ENCODE data around the gene SLAMF8.

SLAMF8 gene

GRCh38 chr1:159849626-159850366, 23.1 kb downstream of the SLAMF8 start:
- no peak for DNase-seq (ENCODE audit: low read depth in 2 of 2)

- no peak for DNase-seq (ENCODE audit: low read depth in 2 of 2)
These were observed 24.7 kb downstream of the SLAMF8 start for GRCh38 chr1:159851407-159851806.

- DNase-seq (ENCODE audit: low read depth in 2 of 2) = no peak
These were observed 26.9 kb downstream of the SLAMF8 start for GRCh38 chr1:159853417-159854115.

GRCh38 chr1:159854116-159854692, 27.5 kb downstream of the SLAMF8 start:
- no peak for DNase-seq (ENCODE audit: low read depth in 2 of 2)

GRCh38 chr1:159854693-159855192, 28.1 kb downstream of the SLAMF8 start:
- DNase-seq (ENCODE audit: low read depth in 2 of 2) = peak; percentile 23 to 45

GRCh38 chr1:159855709-159856108, 29.0 kb downstream of the SLAMF8 start:
- DNase-seq (ENCODE audit: low read depth in 2 of 2) = no peak

- no peak for DNase-seq (ENCODE audit: low read depth in 2 of 2)
These were observed 29.9 kb downstream of the SLAMF8 start for GRCh38 chr1:159856576-159856975.

- DNase-seq (ENCODE audit: low read depth in 2 of 2) = no peak
These were observed 31.2 kb downstream of the SLAMF8 start for GRCh38 chr1:159857889-159858288.

- DNase-seq (ENCODE audit: low read depth in 2 of 2) = no peak
These were observed 33.2 kb downstream of the SLAMF8 start for GRCh38 chr1:159859767-159860322.

GRCh38 chr1:159860456-159860855, 33.8 kb downstream of the SLAMF8 start:
- DNase-seq (ENCODE audit: low read depth in 2 of 2) = no peak

GRCh38 chr1:159861218-159861617, 34.5 kb downstream of the SLAMF8 start:
- DNase-seq (ENCODE audit: low read depth in 2 of 2) = no peak

- no peak for DNase-seq (ENCODE audit: low read depth in 2 of 2)
These were observed 35.4 kb downstream of the SLAMF8 start for GRCh38 chr1:159862031-159862430.

GRCh38 chr1:159862557-159862956, 35.9 kb downstream of the SLAMF8 start, which contains the start of gene VSIG8:
Gene VSIG8, minus strand, starts transcription at chr1:159862657. Its CDS starts 136 bp downstream, at chr1:159862521.
- DNase-seq (ENCODE audit: low read depth in 2 of 2) = no peak

- DNase-seq (ENCODE audit: low read depth in 2 of 2) = no peak
These were observed 37.6 kb downstream of the SLAMF8 start for GRCh38 chr1:159864262-159864661.

- DNase-seq (ENCODE audit: low read depth in 2 of 2) = no peak
These were observed 39.4 kb downstream of the SLAMF8 start for GRCh38 chr1:159866066-159866465.

- no peak for DNase-seq (ENCODE audit: low read depth in 2 of 2)
These were observed 40.4 kb downstream of the SLAMF8 start for GRCh38 chr1:159866905-159867663.

GRCh38 chr1:159867664-159868026, 41.0 kb downstream of the SLAMF8 start:
- DNase-seq (ENCODE audit: low read depth in 2 of 2) = no peak

- DNase-seq (ENCODE audit: low read depth in 2 of 2) = no peak
These were observed 42.1 kb downstream of the SLAMF8 start for GRCh38 chr1:159868766-159869165.

- DNase-seq (ENCODE audit: low read depth in 2 of 2) = no peak
These were observed 42.5 kb downstream of the SLAMF8 start for GRCh38 chr1:159869173-159869572.

- DNase-seq (ENCODE audit: low read depth in 2 of 2) = no peak
These were observed 42.9 kb downstream of the SLAMF8 start for GRCh38 chr1:159869607-159870006.

GRCh38 chr1:159870704-159871103, 44.0 kb downstream of the SLAMF8 start:
- no peak for DNase-seq (ENCODE audit: low read depth in 2 of 2)

- no peak for DNase-seq (ENCODE audit: low read depth in 2 of 2)
These were observed 46.2 kb downstream of the SLAMF8 start for GRCh38 chr1:159872891-159873290.

All from stimulated activated CD4-positive, alpha-beta T cell treated with anti-CD3 and anti-CD28 coated beads, Interleukin-1b, Interleukin-23, amount 100 ng/mL, for 1 hour (primary cell).